ENCODE measurements around the gene MAPRE3.

MAPRE3 gene

DNA sequence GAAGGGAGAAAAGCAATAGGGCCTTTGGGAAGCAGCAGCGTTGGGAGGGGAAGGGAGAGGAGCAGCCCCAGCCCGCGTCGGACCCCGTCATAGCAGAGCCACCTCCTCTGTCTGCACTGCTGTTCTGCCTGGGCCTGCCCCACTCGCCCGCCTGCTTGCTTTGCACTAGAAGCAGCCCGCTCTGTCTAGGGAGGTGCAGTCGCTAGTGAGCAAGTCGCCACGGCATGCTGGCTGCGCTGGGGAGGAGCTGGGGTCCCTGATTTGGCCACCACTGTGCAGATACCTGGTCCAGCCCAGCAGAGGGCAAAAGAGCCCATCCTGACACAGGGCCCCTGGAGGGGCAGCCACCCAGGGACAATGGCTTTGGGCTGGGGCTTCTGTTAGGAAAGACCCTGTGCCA is 54.4 kb downstream of the MAPRE3 start:
- intact Hi-C loops (cut with DNase I), result no loop called here
- DNase-seq, result no peak

GRCh38 chr2:27025281-27025800 is 54.9 kb downstream of the MAPRE3 start:
- intact Hi-C loops (cut with DNase I), result no loop called here
- no peak for DNase-seq

- DNase-seq, result peak in 29 of 42 donors; percentile 15 to 71 (median 41)
- intact Hi-C loops (cut with DNase I), result no loop called here
Observed at GRCh38 chr2:27025861-27026851, 55.7 kb downstream of the MAPRE3 start.

- intact Hi-C loops (cut with DNase I), result no loop called here
- DNase-seq, result no peak
Observed at GRCh38 chr2:27027211-27027651, 56.8 kb downstream of the MAPRE3 start.

DNA sequence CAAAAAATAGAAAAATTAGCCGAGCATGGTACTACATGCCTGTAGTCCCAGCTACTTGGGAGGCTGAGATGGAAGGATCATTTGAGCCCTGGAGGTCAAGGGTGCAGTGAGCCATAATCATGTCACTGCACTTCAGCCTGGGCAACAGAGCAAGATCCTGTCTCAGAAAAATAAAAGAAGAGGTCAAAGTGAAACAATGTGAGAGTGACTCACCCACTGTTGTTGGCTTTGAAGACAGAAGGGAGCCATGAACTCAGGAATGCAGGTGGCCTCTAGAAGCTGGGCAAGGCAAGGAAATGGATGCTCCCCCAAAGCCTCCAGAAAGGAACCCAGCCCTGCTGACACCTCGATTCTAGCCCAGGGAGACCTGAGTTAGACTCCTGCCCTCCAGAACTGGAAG is 58.6 kb downstream of the MAPRE3 start:
- intact Hi-C loops (cut with DNase I), result no loop called here
- DNase-seq, result no peak

DNA sequence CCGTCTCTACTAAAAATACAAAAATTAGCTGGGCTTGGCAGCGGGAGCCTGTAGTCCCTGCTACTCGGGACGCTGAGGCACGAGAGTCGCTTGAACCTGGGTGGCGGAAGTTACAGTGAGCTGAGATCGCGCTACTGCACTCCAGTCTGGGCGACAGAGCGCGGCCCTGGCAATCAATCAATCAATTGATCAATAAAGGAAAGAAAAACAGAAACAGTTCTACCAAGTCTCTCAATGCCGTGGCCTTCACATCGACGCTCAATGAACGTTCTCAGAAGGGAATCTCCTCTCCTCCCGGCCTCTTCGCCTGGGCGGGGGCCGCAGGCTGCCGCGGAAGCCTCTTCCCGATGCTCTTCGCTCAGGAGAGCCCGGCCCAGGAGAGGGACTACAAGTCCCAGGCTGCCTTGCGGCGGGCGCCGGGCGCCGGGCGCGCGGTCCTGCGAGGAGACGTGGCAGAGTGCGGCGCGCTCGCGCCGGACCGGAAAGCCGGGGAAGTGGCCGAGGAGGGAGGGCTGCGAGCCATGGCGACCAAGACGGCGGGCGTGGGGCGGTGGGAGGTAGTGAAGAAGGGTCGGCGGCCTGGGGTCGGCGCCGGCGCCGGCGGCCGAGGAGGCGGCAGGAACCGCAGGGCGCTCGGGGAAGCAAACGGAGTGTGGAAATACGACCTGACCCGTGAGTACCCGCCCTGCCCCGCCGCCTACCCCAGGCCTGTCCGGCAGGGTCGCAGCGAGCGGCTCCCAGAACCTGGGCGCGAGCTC is 62.2 kb downstream of the MAPRE3 start, which contains the start of gene TMEM214:
TSS of gene TMEM214 (plus strand) at position 471 of the 758 bp plus-strand sequence. CDS start at position 522, 51 bp downstream.
- DNase-seq, result peak; percentile 72 to 96 (median 91)
- intact Hi-C loops (cut with DNase I), result loop anchor here (10.0 kb wide), 1 partner anchor 52 kb away; the partner anchor contains the start of gene KHK

DNA sequence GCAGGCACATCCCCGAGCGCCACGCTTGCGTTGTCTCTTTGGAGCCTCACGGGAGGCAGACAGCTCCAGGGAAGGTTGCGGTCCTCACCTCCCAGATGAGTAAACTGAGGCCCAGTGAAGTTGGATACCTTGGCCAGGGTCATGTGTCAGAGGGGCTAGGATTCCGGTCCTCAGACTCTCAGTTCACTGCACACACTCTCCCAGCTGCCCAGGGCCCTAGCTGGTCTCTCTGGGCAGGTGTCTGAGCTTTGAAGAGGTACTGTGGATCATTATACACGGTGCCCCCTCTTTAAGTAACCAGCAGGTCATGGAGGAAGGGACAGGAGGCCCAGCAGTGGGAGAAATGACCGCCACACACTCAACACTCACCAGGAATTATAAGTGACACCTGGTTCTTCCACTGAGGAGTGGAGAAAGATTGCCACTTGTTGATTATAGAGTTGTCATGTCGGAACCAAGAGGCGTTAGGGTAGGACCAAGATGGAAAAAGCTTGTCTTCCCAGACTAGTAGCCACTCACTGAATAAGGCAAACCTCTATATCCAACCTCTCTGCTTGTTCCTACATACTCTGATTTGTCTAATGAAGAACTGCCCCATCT is 62.9 kb downstream of the MAPRE3 start:
- intact Hi-C loops (cut with DNase I), result loop anchor here (10.0 kb wide), 1 partner anchor 51 kb away; the partner anchor contains the start of gene KHK
- no peak for DNase-seq

- intact Hi-C loops (cut with DNase I), result loop anchor here (10.0 kb wide), 1 partner anchor 47 kb away; the partner anchor contains the start of gene KHK
- DNase-seq, result no peak
Observed at GRCh38 chr2:27038012-27038411, 67.6 kb downstream of the MAPRE3 start.

GRCh38 chr2:27038631-27039339 is 68.3 kb downstream of the MAPRE3 start:
- intact Hi-C loops (cut with DNase I), result loop anchor here (10.0 kb wide), 1 partner anchor 46 kb away; the partner anchor contains the start of gene KHK
- DNase-seq, result no peak

DNA sequence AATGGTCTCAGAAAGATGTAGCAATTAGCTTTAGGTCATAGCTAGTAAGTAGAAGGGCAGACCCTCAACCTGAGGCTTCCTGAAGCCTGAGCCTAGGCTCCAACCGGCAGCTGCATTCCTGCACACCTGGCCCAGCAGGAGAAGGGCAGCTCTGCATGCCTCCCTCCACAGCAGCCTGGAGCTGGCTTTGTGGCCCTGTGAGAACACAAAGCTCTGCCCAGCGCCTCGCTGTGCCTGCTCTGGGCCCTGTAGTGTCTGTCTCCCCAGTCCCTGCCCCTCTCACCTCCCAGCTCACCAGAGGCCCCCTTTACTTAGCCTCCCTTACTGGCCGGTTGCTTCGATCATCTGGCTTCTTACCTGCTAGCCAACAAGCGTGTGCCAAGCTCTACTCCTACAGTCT is 69.0 kb downstream of the MAPRE3 start:
- intact Hi-C loops (cut with DNase I), result loop anchor here (10.0 kb wide), 1 partner anchor 45 kb away; the partner anchor contains the start of gene KHK
- no peak for DNase-seq

- intact Hi-C loops (cut with DNase I), result loop anchor here (10.0 kb wide), 1 partner anchor 45 kb away; the partner anchor contains the start of gene KHK
- DNase-seq, result no peak
Observed at GRCh38 chr2:27039871-27040270, 69.4 kb downstream of the MAPRE3 start.

- intact Hi-C loops (cut with DNase I), result no loop called here
Observed at GRCh38 chr2:27040282-27040681, 69.8 kb downstream of the MAPRE3 start.

DNA sequence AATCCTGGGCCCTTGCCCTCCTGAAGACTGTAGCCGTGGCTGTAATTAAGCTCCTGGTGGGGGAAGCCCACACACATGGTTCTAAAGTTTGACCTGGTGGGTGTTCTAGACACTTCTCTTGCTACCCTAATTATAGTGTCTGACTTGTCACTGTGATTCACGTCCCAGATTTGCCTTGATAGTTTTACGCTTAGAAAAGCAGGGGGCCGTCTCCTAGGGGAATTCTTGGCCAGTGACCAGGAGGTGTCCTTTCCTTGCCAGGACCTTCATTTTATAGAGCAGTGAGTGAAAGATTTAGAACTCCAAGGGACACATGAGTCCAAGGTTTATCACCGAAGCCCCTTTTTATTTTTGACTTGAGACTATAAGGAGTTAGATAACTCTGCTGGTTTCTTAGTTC is 71.3 kb downstream of the MAPRE3 start:
- DNase-seq, result peak in 8 of 42 donors; percentile 11 to 52 (median 32)
- intact Hi-C loops (cut with DNase I), result no loop called here

More at GRCh38 chr2:27040282-27040681, 69.8 kb downstream of the MAPRE3 start:
- no peak for DNase-seq

- no peak for DNase-seq
- intact Hi-C loops (cut with DNase I), result no loop called here
Observed at GRCh38 chr2:27042159-27042661, 71.8 kb downstream of the MAPRE3 start.

DNA sequence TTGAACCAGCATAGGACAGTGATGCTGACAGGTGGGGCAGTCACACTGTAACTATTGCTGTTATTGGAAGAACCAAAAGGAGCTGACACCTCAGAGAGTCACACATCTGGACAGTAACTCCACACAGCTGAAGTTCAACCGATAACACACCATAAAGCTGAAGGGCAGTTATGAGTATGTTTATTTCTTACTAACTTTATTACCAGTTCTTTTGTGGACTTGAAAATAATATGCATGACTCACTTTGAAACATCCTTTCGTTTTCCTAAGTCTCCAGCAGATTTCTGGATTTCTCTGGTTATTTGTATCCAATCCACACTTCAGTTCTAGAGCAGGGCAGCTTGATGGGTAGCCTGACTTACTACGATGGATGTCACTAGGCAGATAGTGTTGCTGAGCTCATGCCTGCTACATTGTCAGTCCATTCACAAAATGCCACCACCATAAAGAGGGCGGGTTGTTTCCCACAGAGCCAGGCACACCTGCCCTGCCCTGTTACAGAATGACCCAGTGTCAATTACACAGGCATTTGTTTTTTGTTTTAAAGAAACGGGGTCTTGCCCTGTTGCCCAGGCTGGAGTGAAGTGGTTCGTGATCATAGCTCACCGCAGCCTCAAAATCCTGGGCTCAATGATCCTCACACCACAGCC is 72.7 kb downstream of the MAPRE3 start:
- DNase-seq, result no peak
- intact Hi-C loops (cut with DNase I), result no loop called here

DNA sequence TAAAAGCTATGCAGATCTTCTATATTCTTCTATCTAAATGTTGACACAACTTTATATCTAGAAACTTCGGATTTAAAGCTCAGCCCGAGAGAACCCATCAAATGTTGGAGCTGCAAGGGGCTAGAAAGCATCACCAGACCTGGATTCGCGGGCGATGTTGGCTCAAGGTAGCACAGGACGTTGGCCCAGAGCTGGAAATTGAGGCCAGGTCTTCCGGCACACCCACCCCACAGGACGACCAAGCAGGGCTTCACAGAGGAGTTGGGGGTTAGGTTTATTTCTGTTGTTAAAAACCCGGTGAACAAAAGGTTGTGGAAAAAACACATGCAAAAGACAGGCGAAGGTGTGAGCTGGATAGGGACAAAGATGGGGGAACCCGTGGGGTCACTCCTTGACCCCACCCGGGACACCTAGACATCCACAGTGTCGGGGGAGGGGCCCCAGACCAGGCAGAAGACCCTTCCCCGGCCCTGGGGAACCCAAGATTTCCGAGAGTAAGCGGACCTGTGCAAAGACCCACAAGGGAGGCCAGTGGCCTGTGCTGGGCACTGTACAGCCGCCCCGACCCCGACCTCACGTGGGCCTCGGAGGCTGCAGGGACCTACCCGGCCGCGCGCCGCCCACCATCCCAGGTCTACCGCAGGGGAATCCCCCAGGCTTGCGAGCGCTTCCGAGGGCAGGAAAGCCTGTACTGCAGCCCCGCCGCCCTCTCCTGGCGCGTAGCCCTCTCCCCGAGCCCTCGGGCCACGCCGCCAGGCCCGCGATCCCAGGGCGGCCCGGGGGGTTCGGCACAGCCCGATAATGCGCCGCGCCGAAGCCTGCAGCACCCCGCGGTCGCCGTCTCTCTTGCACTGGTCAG is 79.2 kb downstream of the MAPRE3 start:
- intact Hi-C loops (cut with DNase I), result loop anchor here (5.0 kb wide), 1 partner anchor 38 kb away; the partner anchor contains the start of gene KHK
- peak in 21 of 42 donors; percentile 11 to 60 (median 30) for DNase-seq

Measured in head of caudate nucleus (tissue), 42 donors.